Activated CD4-positive, alpha-beta T cell treated with anti-CD3 and anti-CD28 coated beads, Interleukin-10, Interleukin-2, amounts not matched to agents 100 ng/mL and 50 ng/mL, durations not matched to agents 16 hours and 8 hours (primary cell): Measurements from ENCODE around the gene ALOXE3.

ENCODE experiments used
- DNase-seq: peaks from one replicate; pipeline ENCODE4 v3.0.0-alpha.2; 2020

The ALOXE3 gene

GRCh38 chr17:8153957-8154607, 35.8 kb upstream of the ALOXE3 start:
- DNase-seq, result peak; percentile 89

- peak; percentile 53 for DNase-seq
Observed at GRCh38 chr17:8153525-8153956, 35.2 kb upstream of the ALOXE3 start.

DNA sequence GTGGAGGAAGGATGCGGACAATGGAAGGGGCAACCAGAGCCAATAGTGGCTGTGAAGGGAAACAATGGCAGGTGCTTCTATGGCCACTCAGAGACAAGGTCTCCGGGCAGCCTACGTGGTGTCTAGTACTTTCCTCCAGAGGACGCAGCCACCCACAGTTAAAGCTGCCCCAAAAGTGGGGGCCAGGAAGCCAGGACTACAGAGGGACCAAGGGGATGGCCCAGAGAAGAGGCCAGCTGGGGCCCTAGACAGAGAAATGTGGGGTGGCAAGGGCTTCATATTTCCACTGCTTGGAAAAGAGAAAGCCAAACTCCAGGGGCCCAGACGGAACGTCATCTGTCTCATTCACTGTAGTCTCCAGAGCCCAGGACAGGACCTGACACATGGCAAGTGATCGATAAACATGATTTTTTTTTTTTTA, 34.7 kb upstream of the ALOXE3 start:
- DNase-seq, result no peak

GRCh38 chr17:8152112-8152775, 33.9 kb upstream of the ALOXE3 start, which contains the start of gene PER1:
Gene PER1, minus strand, starts transcription at chr17:8152404. Its CDS starts 1,698 bp downstream, at chr17:8150706.
- peak; percentile 97 for DNase-seq

- DNase-seq, result no peak
Observed at GRCh38 chr17:8151641-8152111, 33.4 kb upstream of the ALOXE3 start.

- DNase-seq, result peak; percentile 92
Observed at GRCh38 chr17:8151120-8151640, 32.9 kb upstream of the ALOXE3 start.

DNA sequence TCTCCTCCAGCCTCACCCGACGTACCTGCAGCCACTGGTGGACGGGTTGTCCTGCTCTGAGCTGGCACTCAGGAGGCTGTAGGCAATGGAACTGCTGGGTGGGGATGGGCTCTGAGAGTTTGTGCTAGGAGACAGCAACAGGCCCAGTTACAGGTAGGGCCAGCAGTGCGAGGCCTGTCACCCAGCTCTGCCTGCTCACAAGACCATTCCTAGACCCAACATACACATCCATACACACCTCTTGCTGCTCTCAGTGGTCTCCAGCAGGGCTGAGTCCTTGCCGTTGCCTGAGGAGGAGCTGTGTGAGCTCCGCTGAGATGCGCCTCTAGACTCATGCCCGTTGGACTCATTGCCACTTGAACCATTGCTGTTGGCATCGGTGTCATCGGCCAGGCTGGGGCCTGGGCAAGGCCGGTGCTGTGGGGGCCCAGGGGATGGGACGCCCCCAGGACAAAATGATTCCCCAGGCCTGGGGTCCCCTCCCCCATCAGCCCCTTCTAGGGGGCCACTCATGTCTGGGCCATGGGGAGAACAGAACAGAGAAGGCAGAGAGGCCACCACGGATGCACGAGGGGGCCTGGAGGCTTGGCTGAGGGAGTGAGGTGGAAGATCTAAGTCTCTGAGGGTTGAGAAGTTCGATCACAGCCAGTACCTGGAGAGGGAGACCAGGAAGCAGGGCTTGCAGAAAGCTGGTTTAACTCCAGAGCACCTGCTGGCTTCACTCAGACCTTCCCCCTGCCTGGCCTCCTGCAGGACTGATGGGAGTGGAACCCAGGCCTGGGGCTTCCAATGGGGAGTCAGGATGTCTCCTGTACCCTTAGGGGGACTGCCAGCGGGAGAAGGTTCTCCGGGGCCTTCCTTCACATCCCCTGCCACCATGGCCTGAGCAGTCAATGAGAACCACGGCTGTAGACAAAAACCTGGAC, 32.1 kb upstream of the ALOXE3 start:
- no peak for DNase-seq

- no peak for DNase-seq
Observed at GRCh38 chr17:8149419-8150193, 31.3 kb upstream of the ALOXE3 start.

DNA sequence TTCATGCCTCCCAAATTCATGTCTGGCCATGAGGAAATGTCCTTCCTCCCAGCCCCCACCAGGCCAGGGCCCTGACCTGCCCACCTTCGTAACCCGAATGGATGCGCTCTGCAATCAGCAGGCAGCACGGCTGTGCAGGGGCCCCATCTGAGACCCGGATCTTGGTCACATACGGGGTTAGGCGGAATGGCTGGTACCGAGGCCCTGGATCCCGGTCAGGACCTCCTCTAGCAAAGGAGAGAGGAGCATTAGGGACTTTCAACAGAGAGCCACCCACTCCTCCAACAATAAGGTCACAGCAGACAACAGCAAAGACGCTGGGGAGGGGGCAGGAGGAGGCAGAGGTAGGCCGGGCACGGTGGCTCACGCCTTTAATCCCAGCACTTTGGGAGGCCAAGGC, 30.2 kb upstream of the ALOXE3 start:
- DNase-seq, result no peak

GRCh38 chr17:8147805-8148404, 29.6 kb upstream of the ALOXE3 start:
- no peak for DNase-seq

- DNase-seq, result no peak
Observed at GRCh38 chr17:8147141-8147804, 29.0 kb upstream of the ALOXE3 start.

- DNase-seq, result no peak
Observed at GRCh38 chr17:8146381-8147140, 28.2 kb upstream of the ALOXE3 start.

- no peak for DNase-seq
Observed at GRCh38 chr17:8145811-8146210, 27.5 kb upstream of the ALOXE3 start.

DNA sequence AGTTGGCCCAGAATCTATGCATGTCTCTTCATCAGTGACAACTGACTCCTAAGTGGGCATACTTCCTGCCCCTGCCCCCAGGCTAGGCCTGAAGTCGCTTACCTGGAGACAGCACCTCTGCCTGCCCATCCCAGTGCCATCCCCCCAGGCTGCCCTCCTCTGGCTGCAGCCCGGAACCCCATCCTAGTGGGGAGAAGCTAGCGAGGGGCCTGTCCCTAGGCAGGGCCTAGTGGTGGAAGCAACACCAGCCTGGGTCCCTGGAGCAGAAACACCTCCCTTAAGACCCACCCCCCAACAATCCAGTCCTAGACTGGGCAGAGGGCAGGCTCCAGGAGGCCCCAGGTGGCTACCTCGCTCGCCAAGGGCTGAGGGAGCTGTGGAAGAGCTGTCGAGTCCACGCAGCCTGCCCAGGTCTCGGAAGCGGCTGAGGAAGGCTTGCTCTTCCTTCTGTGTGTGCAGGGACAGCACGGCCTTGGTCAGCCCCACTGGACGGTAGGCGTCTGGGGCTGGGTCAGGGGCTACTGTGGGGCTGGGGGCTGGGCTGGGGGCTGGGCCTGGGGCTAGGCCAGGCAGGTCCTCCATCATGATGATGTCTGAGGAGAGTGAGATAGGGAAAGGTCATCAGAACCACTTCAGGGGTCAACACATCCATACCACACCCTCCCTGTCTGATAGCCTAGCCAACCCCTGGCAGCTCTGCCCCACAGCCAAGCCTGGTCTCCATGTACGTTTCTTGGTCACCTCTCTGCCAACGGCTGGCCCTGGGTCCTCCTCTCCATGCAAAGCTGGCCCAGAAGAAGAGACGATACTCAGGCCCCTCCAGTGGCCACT, 26.3 kb upstream of the ALOXE3 start:
- DNase-seq, result no peak

DNA sequence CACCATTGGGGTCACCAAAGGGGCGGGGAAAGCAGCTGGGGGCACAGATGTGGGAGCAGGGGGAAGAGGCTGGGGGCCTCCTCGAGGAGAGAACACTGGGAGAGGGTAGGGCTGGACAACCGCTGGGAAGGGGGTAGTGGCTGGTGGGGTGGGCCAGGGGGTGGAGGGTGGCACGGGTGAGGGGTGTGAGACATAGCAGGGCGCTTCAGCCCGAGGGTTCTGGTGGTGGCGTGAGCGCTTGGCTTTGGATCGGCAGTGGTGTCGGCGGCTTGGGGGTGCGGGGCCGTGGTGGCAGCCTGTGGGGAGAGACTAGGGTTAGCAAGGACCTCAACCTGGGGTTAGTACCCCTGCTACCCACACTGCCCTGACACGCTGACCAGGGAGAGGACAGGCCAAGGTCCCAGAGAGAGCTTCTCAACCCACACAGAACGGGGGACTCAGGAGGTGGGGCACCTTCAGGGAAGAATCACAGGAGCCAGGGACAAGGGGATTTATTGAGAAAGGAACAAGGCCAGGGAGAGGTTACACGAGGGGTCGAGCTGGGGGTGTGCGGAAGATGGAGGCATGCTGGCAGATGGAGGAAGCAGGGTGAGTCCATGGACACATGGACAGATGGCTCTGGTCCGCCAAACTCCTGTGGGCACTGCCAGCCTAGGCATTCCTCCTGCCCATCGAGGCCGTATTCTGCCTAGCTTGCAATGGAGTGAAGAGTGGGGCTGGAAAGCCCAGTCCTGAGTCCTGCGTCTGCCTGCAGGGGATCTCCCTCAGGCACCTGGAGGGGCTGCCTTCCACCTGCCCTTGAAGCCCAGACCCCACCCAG, 25.5 kb upstream of the ALOXE3 start:
- DNase-seq, result no peak

DNA sequence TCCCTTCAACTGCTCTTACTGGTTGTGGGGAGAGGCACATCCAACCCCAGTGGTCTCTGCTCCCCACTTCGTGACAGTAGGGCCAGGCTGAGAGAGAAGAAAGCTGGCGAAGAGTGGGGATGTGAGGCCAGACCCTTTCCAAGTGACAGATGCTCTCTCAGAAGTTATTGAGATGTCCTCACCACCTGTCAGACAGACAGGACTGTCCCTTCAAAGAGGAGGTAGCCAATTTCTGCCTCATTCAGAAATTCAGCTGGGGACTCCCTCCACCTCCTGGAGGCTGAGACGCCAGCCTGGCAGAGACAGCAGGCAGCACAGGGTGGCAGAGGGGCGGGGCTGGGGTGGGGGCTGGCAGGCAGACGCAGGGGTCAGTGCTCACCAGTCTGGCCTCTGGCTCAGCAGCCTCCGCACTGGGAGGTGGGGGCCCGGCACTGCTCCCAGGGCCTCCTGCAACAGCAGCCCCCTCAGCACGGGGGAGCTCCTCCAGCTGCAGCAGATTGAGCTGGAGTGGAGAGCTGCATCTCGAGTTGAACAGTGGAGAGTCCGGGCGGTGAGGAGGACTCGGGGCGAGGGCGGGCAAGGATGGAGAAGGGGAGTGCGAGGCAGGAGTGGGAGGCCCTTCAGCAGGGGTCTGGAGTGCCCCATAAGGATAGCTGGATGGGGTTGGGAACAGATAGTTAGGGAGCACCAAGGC, 24.7 kb upstream of the ALOXE3 start:
- no peak for DNase-seq

- no peak for DNase-seq
Observed at GRCh38 chr17:8142158-8142886, 24.0 kb upstream of the ALOXE3 start.
